Left lung (tissue), 10 donors: ENCODE results near the gene RSRC1. TPM values are rescaled to one million over a fixed set of nuclear protein-coding genes. Genes with fewer than 3 reads are reported as not detected.

Experiments
- ATAC-seq: fragments of 200-7000 bp; cut with Tn5 transposase; one replicate; pipeline ENCODE4 v1.9.1; 2020; ENCODE audit warnings: moderate library complexity
- DNase-seq, 4 donors: peaks; one replicate each; pipeline ENCODE4 v3.0.0-alpha.2; 2013 to 2020
- H3K27ac ChIP-seq, 2 donors: fragments of 200-600 bp; sonication (generic) in 1 of 2; one replicate each; pipeline versions ENCODE4 v1.5.0 to v1.8.0; 2020 to 2021
- H3K27me3 ChIP-seq, 2 donors: fragments of 200-600 bp; sonication (generic) in 1 of 2; one replicate each; pipeline versions ENCODE4 v1.5.0 to v1.8.0; 2020 to 2021
- H3K36me3 ChIP-seq, 2 donors: fragments of 200-600 bp; sonication (generic) in 1 of 2; one replicate each; pipeline versions ENCODE4 v1.5.0 to v1.8.0; 2020 to 2021
- H3K4me1 ChIP-seq, 2 donors: fragments of 200-600 bp; one replicate each; pipeline ENCODE4 v1.8.0; 2021
- H3K4me3 ChIP-seq, 2 donors: fragments of 200-600 bp; sonication (generic) in 1 of 2; one replicate each; pipeline versions ENCODE4 v1.5.0 to v1.8.0; 2020 to 2021; ENCODE audit warnings: mild to moderate bottlenecking in 1 of 2
- H3K9me3 ChIP-seq, 2 donors: fragments of 200-600 bp; sonication (generic) in 1 of 2; one replicate each; pipeline versions ENCODE4 v1.5.0 to v1.8.0; 2020 to 2021
- intact Hi-C, 2 donors: fragments of 100-400 bp; cut with DNase I; formaldehyde crosslinking; loops; one replicate each; pipeline versions ENCODE4 v1.11.2 to v1.14.2; 2022
- polyA plus RNA-seq, 6 donors: library from polyadenylated mRNA; unstranded; fragments of 120-200 nt; gene quantifications; one replicate each; pipeline ENCODE4 v1.2.1, GENCODE V29; 2013; ENCODE audit not compliant: insufficient read length in 6 of 6
- total RNA-seq, 2 donors: library from RNA; stranded (reverse); fragmentation: NEBNext Ultra II Directional; extraction: Animal tissue kit (Norgen Biotek cat#: 25700); gene quantifications; one replicate each; pipeline ENCODE4 v1.2.1, GENCODE V29; 2021
- TF ChIP-seq, protein P1 (sequence below), 2 donors: fragments of 200-600 bp; sonication (generic) in 1 of 2; IDR thresholded peaks; one replicate each; pipeline versions ENCODE4 v1.5.0 to v1.8.0; 2021; ENCODE audit warnings: antibody characterized with exemption in 2 of 2
- donor health status: DM: no; HTN: yes; CAD: no.
- donor health status: DM: no; HTN: no; CAD: no.

The RSRC1 gene
- total and polyA plus RNA-seq, 8 donors: 23.7 to 30.7 (median 27.6) TPM

DNA sequence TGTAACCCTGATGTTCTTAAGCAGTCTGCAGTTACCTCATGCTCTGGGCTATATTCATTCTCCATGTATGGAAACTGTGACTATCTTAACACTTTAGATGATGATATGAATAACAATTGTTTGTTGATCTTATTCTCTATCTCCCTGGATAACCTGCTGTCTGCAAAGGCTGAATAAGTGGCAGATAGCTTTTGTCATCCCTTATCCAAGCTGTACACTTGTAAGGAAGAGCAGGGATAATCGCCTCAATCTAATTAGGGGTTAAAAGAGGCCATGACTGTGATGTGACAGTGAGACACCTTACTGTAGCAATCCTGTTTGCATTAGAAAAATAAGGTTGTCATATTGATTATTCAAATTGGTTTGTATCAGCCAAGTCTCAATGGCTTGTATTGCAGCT lies 123.9 kb downstream of the RSRC1 start:
- intact Hi-C loops: no loop called here
- DNase-seq (no peak), ATAC-seq (no peak)
- Histone ChIP-seq H3K36me3 (peaks cover 0 to 4% of the 10 kb centered on the region in 2 donors), H3K27ac (no peak overlapping the region), H3K4me3 (no peak overlapping the region), H3K4me1 (no peaks in the 10 kb centered on the region), H3K9me3 (no peaks in the 10 kb centered on the region), H3K27me3 (no peaks in the 10 kb centered on the region)
- TF ChIP-seq, protein P1, sequence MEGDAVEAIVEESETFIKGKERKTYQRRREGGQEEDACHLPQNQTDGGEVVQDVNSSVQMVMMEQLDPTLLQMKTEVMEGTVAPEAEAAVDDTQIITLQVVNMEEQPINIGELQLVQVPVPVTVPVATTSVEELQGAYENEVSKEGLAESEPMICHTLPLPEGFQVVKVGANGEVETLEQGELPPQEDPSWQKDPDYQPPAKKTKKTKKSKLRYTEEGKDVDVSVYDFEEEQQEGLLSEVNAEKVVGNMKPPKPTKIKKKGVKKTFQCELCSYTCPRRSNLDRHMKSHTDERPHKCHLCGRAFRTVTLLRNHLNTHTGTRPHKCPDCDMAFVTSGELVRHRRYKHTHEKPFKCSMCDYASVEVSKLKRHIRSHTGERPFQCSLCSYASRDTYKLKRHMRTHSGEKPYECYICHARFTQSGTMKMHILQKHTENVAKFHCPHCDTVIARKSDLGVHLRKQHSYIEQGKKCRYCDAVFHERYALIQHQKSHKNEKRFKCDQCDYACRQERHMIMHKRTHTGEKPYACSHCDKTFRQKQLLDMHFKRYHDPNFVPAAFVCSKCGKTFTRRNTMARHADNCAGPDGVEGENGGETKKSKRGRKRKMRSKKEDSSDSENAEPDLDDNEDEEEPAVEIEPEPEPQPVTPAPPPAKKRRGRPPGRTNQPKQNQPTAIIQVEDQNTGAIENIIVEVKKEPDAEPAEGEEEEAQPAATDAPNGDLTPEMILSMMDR (IDR thresholded peaks at IDR 0.05): no peak

DNA sequence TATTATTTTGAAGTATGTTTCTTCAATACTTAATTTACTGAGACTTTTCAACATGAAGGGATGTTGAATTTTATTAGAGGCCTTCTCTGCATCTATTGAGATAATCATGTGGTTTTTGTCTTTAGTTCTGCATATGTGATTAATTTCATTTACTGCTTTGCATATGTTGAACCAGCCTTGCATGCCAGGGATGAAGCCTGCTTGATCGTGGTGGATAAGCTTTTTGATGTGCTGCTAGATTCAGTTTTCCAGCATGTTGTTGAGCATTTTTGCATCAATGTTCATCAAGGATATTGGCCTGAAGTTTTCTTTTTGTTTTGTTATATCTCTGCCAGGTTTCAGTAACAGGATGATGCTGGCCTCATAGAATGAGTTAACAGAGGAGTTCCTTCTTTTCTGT lies 134.4 kb downstream of the RSRC1 start:
- H3K4me1 ChIP-seq: no peaks in the 10 kb centered on the region
- H3K9me3 ChIP-seq: peaks cover 0 to 13% of the 10 kb centered on the region in 2 donors
- TF ChIP-seq, protein P1 (IDR thresholded peaks at IDR 0.05): no peak
- H3K27ac ChIP-seq: no peak overlapping the region
- ATAC-seq (no peak), DNase-seq (no peak)
- H3K4me3 ChIP-seq: no peak overlapping the region
- H3K36me3 ChIP-seq: no peaks in the 10 kb centered on the region
- H3K27me3 ChIP-seq: no peaks in the 10 kb centered on the region
- intact Hi-C loops: no loop called here

DNA sequence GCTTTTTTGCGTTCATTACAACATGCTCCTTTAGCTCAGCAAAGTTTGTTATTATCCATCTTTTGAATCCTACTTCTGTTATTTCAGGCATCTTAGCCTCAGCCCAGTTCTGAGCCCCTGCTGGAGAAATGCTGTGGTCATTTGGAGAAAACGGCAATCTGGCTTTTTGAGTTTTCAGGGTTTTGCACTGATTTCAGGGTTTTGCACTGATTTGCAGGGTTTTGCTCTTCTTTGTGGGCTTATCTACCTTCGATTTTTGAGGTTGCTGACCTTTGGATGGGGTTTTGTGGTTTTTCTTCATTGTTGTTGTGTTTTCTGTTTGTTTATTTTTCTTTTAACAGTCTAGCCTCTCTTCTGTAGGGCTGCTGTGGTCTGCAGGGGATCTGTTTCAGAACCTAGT lies 137.4 kb downstream of the RSRC1 start:
- Histone ChIP-seq H3K4me1 (no peaks in the 10 kb centered on the region), H3K27ac (no peak overlapping the region), H3K9me3 (peaks cover 0 to 22% of the 10 kb centered on the region in 2 donors), H3K36me3 (no peaks in the 10 kb centered on the region), H3K27me3 (no peaks in the 10 kb centered on the region), H3K4me3 (no peak overlapping the region)
- DNase-seq (no peak), ATAC-seq (no peak)
- TF ChIP-seq, protein P1 (IDR thresholded peaks at IDR 0.05): no peak
- intact Hi-C loops: no loop called here

DNA sequence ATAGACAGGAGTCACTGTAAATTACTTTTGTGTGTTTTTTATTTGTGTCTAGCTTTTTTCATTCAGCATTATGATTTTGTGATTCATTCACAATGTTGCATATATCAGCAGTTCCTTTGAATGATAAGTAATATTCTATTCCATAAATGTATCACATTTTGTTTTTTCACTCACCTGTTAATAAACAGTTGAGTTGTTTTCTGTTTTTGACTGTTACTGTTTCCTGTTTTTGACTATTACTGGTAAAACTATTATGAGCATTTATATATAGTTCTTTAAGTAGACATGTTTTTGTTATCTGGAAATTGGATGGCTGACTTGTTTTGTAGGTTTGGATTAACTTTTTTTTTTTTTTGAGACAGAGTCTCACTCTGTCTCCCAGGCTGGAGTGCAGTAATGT lies 138.4 kb downstream of the RSRC1 start:
- no peak overlapping the region for H3K27ac ChIP-seq
- DNase-seq: no peak
- intact Hi-C loops: no loop called here
- no peak overlapping the region for H3K4me3 ChIP-seq
- TF ChIP-seq, protein P1 (IDR thresholded peaks at IDR 0.05): no peak
- H3K36me3 ChIP-seq: no peaks in the 10 kb centered on the region
- peaks cover 0 to 22% of the 10 kb centered on the region in 2 donors for H3K9me3 ChIP-seq
- H3K27me3 ChIP-seq: no peaks in the 10 kb centered on the region
- no peak for ATAC-seq
- no peaks in the 10 kb centered on the region for H3K4me1 ChIP-seq

DNA sequence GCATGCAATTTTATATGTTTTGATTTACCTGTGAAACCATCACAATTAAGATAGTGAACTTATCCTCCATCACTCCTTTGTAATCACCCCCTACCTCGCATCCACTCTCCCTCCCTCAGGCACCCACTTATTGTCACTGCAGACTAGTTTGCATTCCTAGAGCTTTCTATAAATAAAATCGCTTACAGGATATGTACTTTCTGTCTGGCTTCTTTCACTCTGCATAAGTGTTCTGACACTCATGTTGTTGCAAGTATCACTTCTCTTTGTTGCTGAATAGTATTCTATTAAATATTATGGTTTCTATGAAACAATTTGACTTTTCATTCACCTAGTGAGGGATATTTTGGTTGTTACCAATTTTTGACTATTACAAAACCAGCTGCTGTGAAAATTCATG lies 139.3 kb downstream of the RSRC1 start:
- no peaks in the 10 kb centered on the region for H3K27me3 ChIP-seq
- H3K9me3 ChIP-seq: peaks cover 0 to 16% of the 10 kb centered on the region in 2 donors
- TF ChIP-seq, protein P1 (IDR thresholded peaks at IDR 0.05): no peak
- H3K4me1 ChIP-seq: no peaks in the 10 kb centered on the region
- intact Hi-C loops: no loop called here
- DNase-seq: no peak
- H3K27ac ChIP-seq: no peak overlapping the region
- ATAC-seq: no peak
- no peak overlapping the region for H3K4me3 ChIP-seq
- no peaks in the 10 kb centered on the region for H3K36me3 ChIP-seq
